Middle frontal gyrus (tissue), 1 donor: ENCODE results near the gene OLFM2.
"Not testable (repeated sequence)": the region's sequence is repeated elsewhere in the genome, so short reads cannot be mapped to it uniquely, and the experiment has no call there.

ENCODE experiments used
- DNase-seq: peaks from one replicate; pipeline ENCODE4 v3.0.0-alpha.2; 2015; ENCODE audit warnings: low spot score; ENCODE audit errors: extremely low spot score

OLFM2 gene

GRCh38 chr19:9834726-9835506, 101.4 kb downstream of the OLFM2 start, which contains the start of gene PIN1:
Gene PIN1 (plus strand): TSS chr19:9835318. CDS start chr19:9835345, 27 bp downstream.
- peak; percentile 96 for DNase-seq

- DNase-seq: no peak
These were observed 102.0 kb downstream of the OLFM2 start for GRCh38 chr19:9834307-9834725.

GRCh38 chr19:9828551-9829063, 107.7 kb downstream of the OLFM2 start:
- no peak for DNase-seq

DNA sequence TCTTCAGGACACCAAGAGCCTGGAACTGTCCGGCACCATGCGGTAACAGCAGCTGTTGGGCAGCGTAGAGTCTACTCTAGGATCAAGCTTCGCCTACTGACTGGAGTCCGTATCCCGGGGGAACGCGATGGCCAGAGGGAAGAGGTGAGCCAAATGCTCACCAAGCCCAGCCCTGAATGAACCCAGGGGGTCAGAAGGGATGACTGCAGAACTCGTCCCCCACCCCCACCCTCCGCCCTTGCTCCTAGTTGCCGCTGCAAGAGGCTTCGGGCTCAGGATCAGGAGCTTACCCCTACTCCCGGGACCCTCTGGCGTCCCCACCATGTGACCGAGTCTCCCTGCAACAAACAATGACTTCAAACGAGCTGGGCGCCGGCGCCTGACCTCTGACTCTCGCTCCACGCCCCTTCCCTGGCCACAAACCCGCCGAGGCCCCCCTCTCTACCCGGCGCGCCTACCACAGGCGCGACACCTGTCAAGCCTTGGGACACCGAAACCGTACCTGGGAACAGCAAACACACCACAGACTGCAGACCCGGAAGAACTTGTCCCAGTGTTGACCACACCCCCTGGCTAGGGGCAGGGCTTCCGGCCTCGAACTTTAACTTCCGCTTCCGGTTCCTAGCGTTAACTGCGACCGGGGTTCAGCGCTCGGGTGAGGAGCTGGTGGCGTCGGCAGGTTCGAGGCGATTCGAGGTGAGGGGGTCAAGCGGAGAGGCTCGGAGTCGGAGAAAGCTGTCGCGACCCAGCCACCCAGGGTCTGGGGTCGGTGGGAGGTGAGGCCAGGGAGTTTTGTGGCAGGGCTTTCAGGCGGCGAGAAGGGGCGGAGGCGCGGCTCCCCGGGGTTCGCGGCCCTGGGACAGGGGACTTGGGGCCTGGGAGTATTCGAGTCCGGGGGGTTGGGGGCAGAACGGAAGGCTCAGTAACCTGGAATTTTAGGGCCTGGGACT, 108.8 kb downstream of the OLFM2 start, which contains the start of gene UBL5:
TSS of gene UBL5 (plus strand) at position 630 of the 950 bp plus-strand sequence. CDS start 420 bp downstream, outside the sequence.
- peak; percentile 90 for DNase-seq

DNA sequence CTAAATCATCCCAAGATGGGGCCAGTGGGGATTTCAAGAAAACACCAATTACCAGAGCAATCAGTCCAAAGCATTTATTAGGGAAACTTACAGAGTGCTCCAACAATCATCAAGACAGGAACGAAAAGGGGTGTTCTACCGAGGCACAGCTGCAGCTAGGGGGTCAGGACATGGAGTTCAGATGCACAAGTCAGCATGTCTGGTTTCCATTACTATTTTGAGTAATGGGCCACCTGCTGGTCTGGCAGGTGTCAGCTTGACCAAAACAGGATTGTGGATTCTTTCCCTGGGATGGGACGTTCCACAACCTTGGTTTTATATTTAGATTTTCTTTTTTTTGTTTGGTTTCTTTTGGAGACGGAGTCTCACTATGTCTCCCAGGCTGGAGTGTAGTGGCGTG, 112.5 kb downstream of the OLFM2 start:
- DNase-seq: no peak

DNA sequence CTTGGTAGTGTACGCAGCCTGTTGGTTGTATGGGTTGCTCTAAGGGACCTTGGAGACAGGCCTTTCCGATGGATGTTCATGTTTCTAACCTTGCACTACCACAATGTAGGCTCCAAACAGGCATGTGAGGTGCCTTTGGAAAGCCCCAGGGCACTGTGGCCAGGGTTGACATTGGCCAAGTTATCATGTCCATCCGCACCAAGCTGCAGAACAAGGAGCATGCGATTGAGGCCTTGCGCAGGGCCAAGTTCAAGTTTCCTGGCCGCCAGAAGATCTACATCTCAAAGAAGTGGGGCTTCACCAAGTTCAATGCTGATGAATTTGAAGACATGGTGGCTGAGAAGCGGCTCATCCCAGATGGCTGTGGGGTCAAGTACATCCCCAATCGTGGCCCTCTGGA, 116.3 kb downstream of the OLFM2 start:
- not testable (repeated sequence) for DNase-seq

GRCh38 chr19:9819596-9819909, 116.8 kb downstream of the OLFM2 start:
- no peak for DNase-seq

DNA sequence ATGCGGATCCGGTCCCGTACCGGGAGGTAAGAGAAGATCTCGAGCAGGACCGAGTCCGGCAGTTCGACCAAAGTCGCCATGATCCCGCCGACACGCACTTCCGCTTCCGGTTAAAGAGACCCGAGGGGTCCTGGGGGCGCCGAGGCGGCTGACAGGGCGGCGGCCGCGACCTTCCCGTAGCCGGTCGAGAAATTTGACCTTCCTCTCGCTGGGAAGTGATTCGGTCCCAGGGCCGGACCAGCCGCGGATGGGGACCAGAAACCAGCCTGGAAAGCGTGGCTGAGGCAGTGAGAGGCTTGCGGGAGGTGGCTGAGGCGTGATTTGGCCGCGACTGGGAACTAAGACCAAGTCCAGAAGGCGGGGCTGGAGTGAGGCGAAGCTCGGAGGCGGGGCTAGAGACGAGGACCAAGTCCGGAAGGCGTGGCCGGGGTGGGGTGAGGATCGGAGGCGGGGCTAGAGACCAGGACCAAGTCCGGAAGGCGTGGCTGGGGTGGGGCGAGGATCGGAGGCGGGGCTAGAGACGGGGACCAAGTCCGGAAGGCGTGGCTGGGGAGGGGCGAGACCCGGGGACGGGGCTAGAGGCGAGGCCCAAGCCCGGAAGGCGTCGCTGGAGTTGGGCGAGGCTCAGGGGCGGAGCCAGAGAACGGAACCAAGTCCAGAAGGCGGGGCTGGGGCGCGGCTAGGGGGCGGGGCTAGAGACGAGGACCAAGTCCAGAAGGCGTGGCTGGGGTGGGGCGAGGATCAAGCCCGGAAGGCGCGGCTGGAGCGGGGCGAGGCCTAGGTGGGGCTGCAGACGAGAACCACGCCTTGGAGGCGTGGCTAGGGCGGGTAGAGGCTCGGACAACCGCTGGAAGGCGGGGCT, 117.3 kb downstream of the OLFM2 start, which contains the start of gene FBXL12:
TSS of gene FBXL12 (minus strand) at position 346 of the 862 bp plus-strand sequence. CDS start at position 80, 266 bp downstream.
- DNase-seq: peak; percentile 99

DNA sequence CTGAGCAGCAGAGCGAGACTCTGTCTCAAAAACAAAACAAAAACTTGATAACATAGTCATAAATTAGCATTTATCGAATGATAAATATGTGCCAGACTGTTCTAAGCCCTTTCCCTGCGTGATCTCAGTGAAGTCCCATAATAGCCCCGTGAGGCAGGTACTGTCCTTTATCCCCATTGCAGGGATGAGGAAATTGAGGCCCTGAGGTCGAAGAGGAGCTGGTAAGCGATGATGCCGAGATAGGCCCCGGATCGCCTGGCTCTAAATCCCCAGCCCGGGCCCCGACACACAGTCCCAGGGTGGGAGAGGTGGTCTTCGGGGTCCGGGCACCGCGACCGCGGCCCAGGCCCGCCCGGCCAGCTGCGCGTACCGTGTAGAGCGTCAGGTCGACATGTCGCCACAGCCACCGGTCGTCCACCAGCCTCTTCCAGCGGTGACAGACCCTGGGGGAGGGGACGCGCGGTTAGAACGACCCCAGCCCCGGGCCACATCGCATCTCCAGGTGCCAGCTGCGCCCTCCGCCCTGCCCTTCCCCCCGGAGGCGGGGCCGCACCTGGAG, 118.1 kb downstream of the OLFM2 start:
- no peak for DNase-seq

GRCh38 chr19:9811139-9811538, 125.2 kb downstream of the OLFM2 start:
- DNase-seq: no peak

DNA sequence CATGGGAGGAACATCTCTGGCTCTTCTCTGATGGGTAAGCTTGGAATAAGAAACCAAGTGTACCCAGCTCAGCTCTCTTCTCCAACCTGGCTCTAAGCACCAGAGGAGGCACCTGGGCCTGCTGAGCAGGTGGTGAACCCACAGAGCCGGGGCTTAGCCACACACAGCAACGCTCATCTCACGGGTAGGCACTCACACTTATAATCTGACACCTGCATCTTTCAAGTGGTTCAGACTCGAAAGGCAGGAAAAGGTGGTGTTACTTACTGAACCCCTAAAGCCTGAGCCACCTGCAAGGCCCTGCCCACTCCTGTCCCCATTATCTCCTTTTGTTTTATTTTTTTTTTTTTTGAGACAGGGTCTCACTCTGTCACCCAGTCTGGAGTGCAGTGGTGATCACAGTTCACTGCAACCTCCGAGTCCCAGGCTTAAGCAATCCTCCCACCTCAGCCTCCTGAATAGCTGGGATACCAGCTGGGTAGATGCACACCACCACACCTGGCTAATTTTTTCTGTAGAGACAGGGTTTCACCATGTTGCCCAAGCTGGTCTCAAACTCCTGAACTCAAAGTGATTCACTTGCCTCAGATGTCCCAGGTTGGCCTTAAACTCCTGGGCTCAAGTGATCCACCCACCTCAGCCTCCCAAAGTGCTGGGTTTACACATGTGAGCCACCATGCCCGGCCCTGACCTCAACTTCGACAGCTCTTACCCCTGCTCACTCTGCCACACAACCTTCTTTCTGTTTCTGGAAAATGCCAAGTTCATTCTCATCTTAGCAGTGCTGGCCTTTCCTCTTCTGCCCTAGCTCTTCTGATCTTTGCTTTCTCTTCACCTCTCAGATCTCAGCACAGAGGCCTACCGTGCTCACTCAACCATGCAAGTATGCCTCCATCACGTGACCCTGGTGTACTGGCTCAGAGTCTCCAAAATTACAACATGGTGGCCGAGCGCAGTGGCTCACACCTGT, 127.2 kb downstream of the OLFM2 start:
- no peak for DNase-seq

- DNase-seq: no peak
These were observed 129.5 kb downstream of the OLFM2 start for GRCh38 chr19:9806803-9807202.
